Neutrophil (primary cell): Measurements from ENCODE around the gene ZNF496.

Experiments used
- H3K27ac ChIP-seq: fragments of 200-600 bp; sonication (generic); 2 replicates; pipeline ENCODE4 v1.5.1; 2016; ENCODE audit warnings: mild to moderate bottlenecking, moderate library complexity
- H3K27me3 ChIP-seq: fragments of 200-600 bp; sonication (generic); 2 replicates; pipeline ENCODE4 v1.6.0; 2016; ENCODE audit warnings: mild to moderate bottlenecking
- H3K36me3 ChIP-seq: fragments of 200-600 bp; sonication (generic); 2 replicates; pipeline ENCODE4 v1.5.1; 2017
- H3K4me1 ChIP-seq, 2 experiments: fragments of 200-600 bp in 1 of 2; sonication (generic) in 1 of 2; 1 replicate in 1 of 2; 2 replicates in 1 of 2; pipeline versions ENCODE4 v1.5.1 to v1.6.1; 2013 to 2016; ENCODE audit warnings: low read depth in 1 of 2, low read length in 1 of 2, mild to moderate bottlenecking in 1 of 2, moderate library complexity in 1 of 2; ENCODE audit not compliant: control insufficient read depth in 1 of 2, insufficient read depth in 1 of 2
- H3K4me3 ChIP-seq, 2 experiments: fragments of 200-600 bp in 1 of 2; sonication (generic) in 1 of 2; 1 replicate in 1 of 2; 2 replicates in 1 of 2; pipeline ENCODE4 v1.5.1; 2013 to 2016; ENCODE audit warnings: low read depth in 1 of 2, low read length in 1 of 2, mild to moderate bottlenecking in 1 of 2, moderate library complexity in 1 of 2
- H3K9me3 ChIP-seq: fragments of 200-600 bp; sonication (generic); 2 replicates; pipeline ENCODE4 v1.5.1; 2016
- TF ChIP-seq, protein P1 (sequence below): fragments of 200-600 bp; sonication (generic); IDR thresholded peaks from 2 replicates; pipeline ENCODE4 v1.5.1; 2016; ENCODE audit warnings: antibody characterized with exemption

The ZNF496 gene

DNA sequence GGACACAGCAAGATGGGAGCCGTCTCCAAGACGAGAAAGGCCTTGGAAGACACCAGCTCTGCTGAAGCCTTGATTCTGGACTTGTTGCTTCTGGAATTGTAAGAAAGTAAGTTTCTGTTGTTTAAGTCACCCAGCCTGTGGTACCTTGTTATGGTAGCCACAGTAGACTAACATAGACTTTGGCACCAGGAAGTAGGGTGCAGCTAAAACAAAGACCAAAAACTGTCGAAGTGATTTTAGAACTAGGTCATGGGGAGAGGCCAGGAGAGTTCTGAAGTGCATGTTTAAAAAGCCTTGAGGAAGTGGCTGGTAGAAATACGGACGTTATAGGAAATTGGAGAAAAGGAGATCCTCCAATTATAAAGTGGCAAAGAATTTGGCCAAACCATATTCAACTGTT is 28.5 kb downstream of the ZNF496 start:
- Histone ChIP-seq H3K4me3 (no peak overlapping the region), H3K36me3 (peaks cover 8% of the 10 kb centered on the region), H3K9me3 (no peaks in the 10 kb centered on the region), H3K4me1 (no peaks in the 10 kb centered on the region), H3K27ac (no peak overlapping the region), H3K27me3 (no peaks in the 10 kb centered on the region)
- TF ChIP-seq, protein P1, sequence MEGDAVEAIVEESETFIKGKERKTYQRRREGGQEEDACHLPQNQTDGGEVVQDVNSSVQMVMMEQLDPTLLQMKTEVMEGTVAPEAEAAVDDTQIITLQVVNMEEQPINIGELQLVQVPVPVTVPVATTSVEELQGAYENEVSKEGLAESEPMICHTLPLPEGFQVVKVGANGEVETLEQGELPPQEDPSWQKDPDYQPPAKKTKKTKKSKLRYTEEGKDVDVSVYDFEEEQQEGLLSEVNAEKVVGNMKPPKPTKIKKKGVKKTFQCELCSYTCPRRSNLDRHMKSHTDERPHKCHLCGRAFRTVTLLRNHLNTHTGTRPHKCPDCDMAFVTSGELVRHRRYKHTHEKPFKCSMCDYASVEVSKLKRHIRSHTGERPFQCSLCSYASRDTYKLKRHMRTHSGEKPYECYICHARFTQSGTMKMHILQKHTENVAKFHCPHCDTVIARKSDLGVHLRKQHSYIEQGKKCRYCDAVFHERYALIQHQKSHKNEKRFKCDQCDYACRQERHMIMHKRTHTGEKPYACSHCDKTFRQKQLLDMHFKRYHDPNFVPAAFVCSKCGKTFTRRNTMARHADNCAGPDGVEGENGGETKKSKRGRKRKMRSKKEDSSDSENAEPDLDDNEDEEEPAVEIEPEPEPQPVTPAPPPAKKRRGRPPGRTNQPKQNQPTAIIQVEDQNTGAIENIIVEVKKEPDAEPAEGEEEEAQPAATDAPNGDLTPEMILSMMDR, result no peak

DNA sequence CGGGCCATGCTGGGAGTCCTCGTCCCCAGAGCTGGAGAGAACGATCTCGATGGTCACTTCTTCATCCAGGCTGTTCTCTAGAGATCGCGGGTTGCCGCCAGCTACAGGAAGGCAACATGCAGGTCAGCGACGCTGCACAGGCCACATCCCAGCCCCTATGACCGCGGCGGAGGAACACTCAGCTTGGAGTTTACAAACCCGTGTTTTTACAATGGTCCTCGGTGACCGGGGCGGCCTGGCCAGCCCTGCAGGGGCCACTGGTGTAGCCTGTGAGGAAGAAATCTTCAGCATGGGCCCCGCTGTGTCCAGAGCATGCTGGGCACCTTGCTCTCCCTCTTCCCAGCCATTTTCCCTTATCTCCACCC is 30.5 kb downstream of the ZNF496 start:
- TF ChIP-seq, protein P1, result no peak
- no peak overlapping the region for H3K27ac ChIP-seq
- H3K4me3 ChIP-seq, result no peak overlapping the region
- H3K36me3 ChIP-seq, result peaks cover 7% of the 10 kb centered on the region
- H3K4me1 ChIP-seq, result no peaks in the 10 kb centered on the region
- H3K27me3 ChIP-seq, result no peaks in the 10 kb centered on the region
- no peaks in the 10 kb centered on the region for H3K9me3 ChIP-seq

DNA sequence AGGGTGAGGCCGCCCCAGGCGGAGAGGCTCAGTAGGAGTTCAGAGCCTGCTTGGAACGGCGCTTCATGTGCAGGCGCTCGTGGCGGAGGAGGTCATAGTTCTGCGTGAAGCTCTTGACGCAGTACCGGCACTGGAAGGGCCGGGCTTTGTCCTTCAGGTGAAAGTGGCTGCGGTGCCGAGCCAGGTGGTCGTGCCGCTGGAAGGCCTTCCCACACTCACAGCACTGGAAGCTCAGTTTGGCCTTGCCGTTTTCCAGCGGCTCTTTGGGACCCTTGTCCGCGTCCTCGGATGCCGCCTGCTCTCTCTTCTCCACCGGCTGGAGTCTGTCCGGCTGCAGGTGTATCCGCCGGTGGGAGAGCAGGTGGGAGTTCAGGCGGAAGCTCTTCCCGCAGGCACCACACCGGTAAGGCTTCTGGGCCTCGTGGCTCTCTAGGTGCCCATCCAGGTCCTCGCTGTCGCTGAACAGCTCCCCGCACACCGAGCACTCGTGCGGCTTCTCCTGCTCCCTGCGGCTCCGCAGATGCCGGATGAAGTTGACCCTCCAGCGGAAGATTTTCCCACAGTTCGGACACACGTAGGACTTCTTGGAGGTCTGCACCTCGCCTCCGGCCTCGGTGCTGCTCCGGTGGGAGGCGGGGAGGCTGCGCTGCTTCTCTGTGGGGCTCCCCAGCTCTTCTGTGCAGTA is 31.0 kb downstream of the ZNF496 start:
- Histone ChIP-seq H3K27ac (no peak overlapping the region), H3K36me3 (peaks cover 7% of the 10 kb centered on the region), H3K4me1 (no peaks in the 10 kb centered on the region), H3K27me3 (no peaks in the 10 kb centered on the region), H3K9me3 (no peaks in the 10 kb centered on the region), H3K4me3 (no peak overlapping the region)
- TF ChIP-seq, protein P1, result no peak

DNA sequence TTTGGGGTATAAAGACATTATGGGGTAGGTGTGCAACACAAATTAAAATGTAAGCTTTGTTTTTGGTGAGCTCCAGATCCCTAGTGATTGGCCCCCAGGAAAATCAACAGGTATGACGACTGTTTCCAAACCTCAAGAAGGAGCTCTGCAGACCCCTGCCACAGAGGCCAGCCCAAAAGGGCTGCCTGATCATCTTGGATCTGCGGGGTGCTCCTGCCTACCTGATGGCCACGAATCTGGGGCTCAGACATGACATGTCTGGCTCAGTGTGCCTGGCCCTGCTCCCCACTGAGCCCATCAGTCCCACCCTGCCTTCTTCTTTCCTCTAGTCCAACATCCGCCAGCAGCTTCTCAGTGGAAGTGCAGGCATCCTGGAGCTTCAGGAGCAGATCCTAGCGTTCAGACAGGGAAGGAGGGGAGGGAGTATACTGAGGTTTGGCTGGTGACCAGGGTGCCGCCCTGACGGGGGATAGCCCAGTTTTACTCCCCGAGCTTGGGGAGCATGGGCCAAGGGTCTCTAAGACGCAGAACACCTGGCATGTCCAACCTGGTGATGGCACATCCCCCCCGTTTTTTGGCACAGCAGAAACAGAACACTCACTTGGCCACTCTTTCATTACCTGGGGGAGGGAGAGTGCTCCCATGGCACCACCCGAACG is 31.8 kb downstream of the ZNF496 start:
- Histone ChIP-seq H3K4me1 (no peaks in the 10 kb centered on the region), H3K4me3 (no peak overlapping the region), H3K9me3 (no peaks in the 10 kb centered on the region), H3K27ac (no peak overlapping the region), H3K27me3 (no peaks in the 10 kb centered on the region), H3K36me3 (peaks cover 7% of the 10 kb centered on the region)
- TF ChIP-seq, protein P1, result no peak

DNA sequence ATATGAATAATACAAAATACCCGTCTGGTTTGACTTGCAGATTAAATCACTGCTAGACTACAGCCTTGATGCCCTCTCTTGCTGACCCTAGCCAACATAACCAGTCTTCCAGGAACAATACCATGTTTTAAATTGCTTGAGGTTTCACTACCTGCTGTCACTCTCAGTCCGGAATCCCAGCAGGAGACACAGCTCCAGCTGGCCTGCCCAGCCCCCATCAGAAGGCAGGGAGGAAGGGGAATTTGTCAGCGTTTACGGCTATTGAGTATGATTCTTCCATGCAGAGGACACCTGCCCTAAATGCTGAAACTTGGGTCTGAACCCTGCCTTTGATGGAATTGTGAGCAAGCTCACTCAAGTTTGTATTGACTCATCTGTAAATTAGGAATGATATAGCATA is 33.0 kb downstream of the ZNF496 start:
- H3K36me3 ChIP-seq, result peaks cover 7% of the 10 kb centered on the region
- no peak overlapping the region for H3K27ac ChIP-seq
- H3K27me3 ChIP-seq, result no peaks in the 10 kb centered on the region
- no peak overlapping the region for H3K4me3 ChIP-seq
- H3K4me1 ChIP-seq, result no peaks in the 10 kb centered on the region
- TF ChIP-seq, protein P1, result no peak
- H3K9me3 ChIP-seq, result no peaks in the 10 kb centered on the region
